Measurements from ENCODE around the gene PABPC3.

PABPC3 gene

GRCh38 chr13:25103711-25104110 is 7.8 kb downstream of the PABPC3 start:
- H3K36me3 ChIP-seq (ENCODE audit: low read length): no peaks in the 10 kb centered on the region
- no peak overlapping the region for H3K4me2 ChIP-seq (ENCODE audit: low read depth, low read length, poor library complexity, severe bottlenecking)
- H3K9me3 ChIP-seq (ENCODE audit: insufficient read depth, low read length): no peaks in the 10 kb centered on the region
- no peaks in the 10 kb centered on the region for H3K9me2 ChIP-seq (replicated peaks; ENCODE audit: insufficient read depth, low read length)
- no peak overlapping the region for H3K4me3 ChIP-seq (ENCODE audit: insufficient read depth, low read length, poor library complexity, severe bottlenecking)
- no peak for TF ChIP-seq EZH2phosphoT487 (conservative IDR thresholded peaks at IDR 0.05; ENCODE audit: low read length)
- no peak for TF ChIP-seq CTCF (IDR thresholded peaks at IDR 0.05; ENCODE audit: insufficient read depth, low read length, poor library complexity, severe bottlenecking)
- no peak overlapping the region for H3K9ac ChIP-seq (ENCODE audit: low read length)
- no peak overlapping the region for H2AFZ ChIP-seq (ENCODE audit: low read depth, low read length, severe bottlenecking)
- no peaks in the 10 kb centered on the region for H3F3A ChIP-seq (ENCODE audit: insufficient read depth)
- H3K27me3 ChIP-seq (ENCODE audit: low read length): no peaks in the 10 kb centered on the region
- H3K27ac ChIP-seq (ENCODE audit: low read depth, low read length): no peak overlapping the region
- H4K20me1 ChIP-seq (ENCODE audit: low read depth, low read length): no peaks in the 10 kb centered on the region
- no peaks in the 10 kb centered on the region for H3K79me2 ChIP-seq (ENCODE audit: insufficient read depth, low read length)

DNA sequence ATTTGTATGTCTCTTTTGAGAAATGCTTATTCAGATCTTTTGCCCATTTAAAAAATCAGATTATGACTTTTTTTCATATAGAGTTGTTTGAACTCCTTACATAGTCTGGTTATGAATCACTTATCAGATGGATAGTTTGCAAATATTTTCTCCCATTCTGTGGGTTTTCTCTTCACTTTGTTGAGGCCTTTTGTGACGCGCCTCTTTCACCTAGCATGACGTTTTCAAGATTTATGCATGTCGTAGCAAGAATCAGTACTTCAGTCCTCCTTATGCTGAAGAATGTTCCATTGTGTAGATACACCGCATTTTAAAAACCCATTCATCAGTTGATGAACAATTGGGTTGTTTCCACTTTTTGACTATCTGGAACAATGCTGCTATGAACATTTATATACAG is 13.4 kb downstream of the PABPC3 start:
- H3K9me3 ChIP-seq (ENCODE audit: insufficient read depth, low read length): no peaks in the 10 kb centered on the region
- H3K9me2 ChIP-seq (replicated peaks; ENCODE audit: insufficient read depth, low read length): no peaks in the 10 kb centered on the region
- no peaks in the 10 kb centered on the region for H3K36me3 ChIP-seq (ENCODE audit: low read length)
- no peaks in the 10 kb centered on the region for H3K27me3 ChIP-seq (ENCODE audit: low read length)
- no peaks in the 10 kb centered on the region for H4K20me1 ChIP-seq (ENCODE audit: low read depth, low read length)
- no peaks in the 10 kb centered on the region for H3F3A ChIP-seq (ENCODE audit: insufficient read depth)
- H3K4me3 ChIP-seq (ENCODE audit: insufficient read depth, low read length, poor library complexity, severe bottlenecking): no peak overlapping the region
- H3K79me2 ChIP-seq (ENCODE audit: insufficient read depth, low read length): no peaks in the 10 kb centered on the region
- TF ChIP-seq CTCF (IDR thresholded peaks at IDR 0.05; ENCODE audit: insufficient read depth, low read length, poor library complexity, severe bottlenecking): no peak
- no peak for TF ChIP-seq EZH2phosphoT487 (conservative IDR thresholded peaks at IDR 0.05; ENCODE audit: low read length)
- H3K4me2 ChIP-seq (ENCODE audit: low read depth, low read length, poor library complexity, severe bottlenecking): no peak overlapping the region
- H2AFZ ChIP-seq (ENCODE audit: low read depth, low read length, severe bottlenecking): no peak overlapping the region
- H3K27ac ChIP-seq (ENCODE audit: low read depth, low read length): no peak overlapping the region
- H3K9ac ChIP-seq (ENCODE audit: low read length): no peak overlapping the region

- TF ChIP-seq CTCF (IDR thresholded peaks at IDR 0.05; ENCODE audit: insufficient read depth, low read length, poor library complexity, severe bottlenecking) (no peak), EZH2phosphoT487 (conservative IDR thresholded peaks at IDR 0.05; ENCODE audit: low read length) (no peak)
- H3K9ac ChIP-seq (ENCODE audit: low read length): no peak overlapping the region
- H3K4me2 ChIP-seq (ENCODE audit: low read depth, low read length, poor library complexity, severe bottlenecking): no peak overlapping the region
- H3K36me3 ChIP-seq (ENCODE audit: low read length): no peaks in the 10 kb centered on the region
- no peaks in the 10 kb centered on the region for H3K9me2 ChIP-seq (replicated peaks; ENCODE audit: insufficient read depth, low read length)
- no peaks in the 10 kb centered on the region for H4K20me1 ChIP-seq (ENCODE audit: low read depth, low read length)
- H3K27me3 ChIP-seq (ENCODE audit: low read length): no peaks in the 10 kb centered on the region
- H3K27ac ChIP-seq (ENCODE audit: low read depth, low read length): no peak overlapping the region
- no peak overlapping the region for H2AFZ ChIP-seq (ENCODE audit: low read depth, low read length, severe bottlenecking)
- no peaks in the 10 kb centered on the region for H3K9me3 ChIP-seq (ENCODE audit: insufficient read depth, low read length)
- H3K4me3 ChIP-seq (ENCODE audit: insufficient read depth, low read length, poor library complexity, severe bottlenecking): no peak overlapping the region
- H3F3A ChIP-seq (ENCODE audit: insufficient read depth): no peaks in the 10 kb centered on the region
- H3K79me2 ChIP-seq (ENCODE audit: insufficient read depth, low read length): no peaks in the 10 kb centered on the region
Observed at GRCh38 chr13:25110956-25111584, 15.1 kb downstream of the PABPC3 start.
